Skeletal muscle satellite cell (primary cell): Measurements from ENCODE around the gene ITFG2.

Experiments used
- H3K27me3 ChIP-seq: 2 replicates; pipeline ENCODE4 v1.7.0; 2013; ENCODE audit warnings: low read length; ENCODE audit not compliant: control insufficient read depth, insufficient read depth
- H3K36me3 ChIP-seq: 2 replicates; pipeline ENCODE4 v1.7.0; 2013; ENCODE audit warnings: mild to moderate bottlenecking, control low read depth, low read length; ENCODE audit not compliant: insufficient read depth
- H3K4me1 ChIP-seq: 2 replicates; pipeline ENCODE4 v1.7.0; 2013; ENCODE audit warnings: low read length; ENCODE audit not compliant: control insufficient read depth, insufficient read depth
- H3K4me2 ChIP-seq: 2 replicates; pipeline ENCODE4 v1.7.0; 2013; ENCODE audit warnings: mild to moderate bottlenecking, low read length
- H3K4me3 ChIP-seq: 2 replicates; pipeline ENCODE4 v1.7.0; 2013; ENCODE audit warnings: low read length
- H3K9ac ChIP-seq: 2 replicates; pipeline ENCODE4 v1.7.0; 2013; ENCODE audit warnings: mild to moderate bottlenecking, low read depth, low read length, moderate library complexity
- H3K9me3 ChIP-seq: replicated peaks from 2 replicates; pipeline ENCODE4 v1.7.0; 2013; ENCODE audit warnings: mild to moderate bottlenecking, control low read depth, low read length

ITFG2 gene

DNA sequence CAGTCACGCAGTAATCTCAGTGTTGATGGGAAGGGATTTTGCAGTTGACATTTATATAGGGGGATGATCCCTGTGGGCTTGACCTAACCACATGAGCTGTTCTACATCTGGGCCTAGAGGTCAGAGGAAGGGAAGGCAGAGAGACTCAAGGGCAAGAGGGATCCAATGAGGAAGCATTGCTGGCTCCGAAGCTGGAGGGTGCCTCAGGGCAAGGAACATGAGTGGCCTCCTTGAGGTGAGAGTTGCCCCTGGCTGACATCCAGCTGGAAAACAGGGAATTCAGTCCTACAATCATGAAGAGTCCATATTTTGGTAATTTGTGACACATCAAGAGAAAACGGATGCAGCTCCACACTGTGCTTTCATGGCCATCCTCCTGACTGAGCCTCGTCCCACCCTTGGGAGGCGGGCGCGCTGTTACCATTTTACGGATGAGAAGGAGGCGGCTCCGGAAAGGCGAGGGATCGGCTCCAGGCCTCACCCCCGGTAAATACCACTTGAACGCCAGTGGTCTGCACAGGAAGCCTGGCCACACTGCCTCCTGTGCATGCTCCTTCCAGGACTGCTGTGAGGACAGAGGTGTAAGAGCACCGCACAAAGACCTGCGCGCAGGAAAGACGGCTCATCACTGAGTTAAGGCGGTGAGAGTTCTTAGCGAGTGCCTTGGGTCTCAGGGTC lies 36.2 kb upstream of the ITFG2 start:
- H3K9ac ChIP-seq: no peak overlapping the region
- no peaks in the 10 kb centered on the region for H3K9me3 ChIP-seq
- no peak overlapping the region for H3K4me3 ChIP-seq
- no peaks in the 10 kb centered on the region for H3K36me3 ChIP-seq
- no peak overlapping the region for H3K4me2 ChIP-seq
- H3K27me3 ChIP-seq: peaks cover 58% of the 10 kb centered on the region
- H3K4me1 ChIP-seq: no peaks in the 10 kb centered on the region

DNA sequence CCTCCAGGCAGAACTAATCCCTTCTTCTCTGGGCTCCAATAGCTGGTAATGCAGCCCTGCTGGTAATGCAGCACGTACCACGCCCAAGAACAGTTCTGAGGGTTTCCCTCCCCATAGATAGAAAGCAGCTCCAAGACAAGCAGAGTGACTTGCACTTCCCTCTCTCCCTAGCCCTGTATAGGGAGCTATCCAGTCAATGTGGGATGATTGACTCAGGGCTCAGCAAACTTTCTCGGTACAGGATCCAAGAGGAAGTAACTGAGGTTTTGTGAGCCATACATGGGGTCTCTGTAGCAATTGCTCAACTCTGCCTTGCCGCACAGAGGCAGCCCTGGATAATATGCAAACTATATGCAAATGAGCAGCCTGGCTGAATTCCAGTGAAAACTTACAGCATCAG lies 33.2 kb upstream of the ITFG2 start:
- Histone ChIP-seq H3K27me3 (peaks cover 61% of the 10 kb centered on the region), H3K9ac (no peak overlapping the region)

DNA sequence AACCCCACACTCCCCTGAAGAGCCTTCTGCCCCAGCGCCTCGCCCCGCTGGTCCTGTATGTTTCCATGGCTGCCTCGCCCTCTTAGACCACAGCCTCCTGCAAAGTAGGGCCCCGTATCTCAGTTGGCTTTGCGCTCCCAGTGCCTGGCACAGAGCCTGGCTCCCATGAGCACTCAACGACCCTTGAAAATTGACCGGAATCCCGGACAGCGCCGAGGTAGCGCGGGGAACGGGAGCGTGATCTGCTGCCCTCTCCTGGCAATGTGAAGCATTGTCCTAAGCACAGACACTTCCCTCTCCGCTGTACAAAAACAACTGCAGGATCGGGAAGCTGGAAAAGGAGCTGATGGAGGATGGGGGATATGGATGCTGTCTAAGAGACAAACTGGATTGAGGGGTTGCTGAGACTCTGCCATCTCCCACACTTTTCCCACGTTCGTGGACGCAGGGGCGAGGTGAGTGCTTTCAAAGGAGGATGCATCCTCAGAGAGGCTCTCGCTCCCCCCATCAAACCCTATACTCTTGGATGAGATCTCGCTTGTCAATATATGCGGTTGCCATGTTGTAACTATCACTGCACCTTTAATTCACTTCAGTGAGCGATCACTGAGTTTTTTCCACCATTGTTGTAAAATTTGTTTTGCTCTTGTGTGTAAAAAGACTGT lies 28.4 kb upstream of the ITFG2 start:
- H3K4me3 ChIP-seq: peak overlapping the region; percentile 53

More for the DNA sequence above, 33.2 kb upstream of the ITFG2 start:
- Histone ChIP-seq H3K4me3 (no peak overlapping the region), H3K9me3 (no peaks in the 10 kb centered on the region), H3K36me3 (no peaks in the 10 kb centered on the region), H3K4me1 (peaks cover 5% of the 10 kb centered on the region), H3K4me2 (no peak overlapping the region)

DNA sequence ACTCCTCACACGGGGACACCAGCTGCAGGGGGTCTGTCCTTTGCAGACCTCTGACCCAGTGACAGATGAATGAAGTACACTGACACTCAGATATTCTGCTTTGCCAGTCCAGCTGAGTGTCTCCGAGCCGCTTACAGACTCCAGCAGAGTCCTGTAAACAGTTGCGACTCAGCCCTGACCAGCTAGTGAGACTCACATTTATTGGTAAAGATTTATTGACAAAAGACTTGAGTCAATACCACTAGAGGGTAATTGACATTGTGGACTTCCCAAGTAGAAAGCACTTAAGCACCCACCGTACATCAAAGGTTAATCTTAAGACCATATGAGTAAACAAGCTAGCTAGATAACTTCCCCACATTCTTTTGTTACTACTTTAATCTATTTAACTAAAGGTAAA lies 27.5 kb upstream of the ITFG2 start:
- Histone ChIP-seq H3K36me3 (no peaks in the 10 kb centered on the region), H3K9me3 (no peaks in the 10 kb centered on the region), H3K4me2 (no peak overlapping the region), H3K4me1 (peaks cover 5% of the 10 kb centered on the region), H3K9ac (no peak overlapping the region), H3K27me3 (peaks cover 38% of the 10 kb centered on the region), H3K4me3 (no peak overlapping the region)

More for the DNA sequence above, 28.4 kb upstream of the ITFG2 start:
- Histone ChIP-seq H3K27me3 (peaks cover 43% of the 10 kb centered on the region), H3K9me3 (no peaks in the 10 kb centered on the region), H3K4me2 (peak overlapping the region; percentile 84), H3K36me3 (no peaks in the 10 kb centered on the region), H3K9ac (no peak overlapping the region), H3K4me1 (peaks cover 5% of the 10 kb centered on the region)

DNA sequence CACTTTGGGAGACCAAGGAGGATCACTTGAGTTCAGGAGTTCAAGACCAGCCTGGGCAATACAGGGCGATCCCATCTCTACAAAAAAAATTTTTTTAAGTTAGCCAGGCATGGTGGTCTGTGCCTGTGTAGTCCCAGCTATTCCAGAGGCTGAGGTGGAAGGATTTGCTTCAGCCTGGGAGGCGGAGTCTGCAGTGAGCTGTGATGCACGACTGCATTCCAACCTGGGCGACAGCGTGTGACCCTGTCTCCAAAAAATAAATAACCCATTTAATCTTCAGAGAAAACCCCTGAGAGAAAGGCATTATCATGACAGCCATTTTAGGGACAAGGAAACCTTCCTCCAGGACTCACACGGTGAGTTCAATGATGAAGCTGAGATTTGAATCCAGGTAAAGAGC lies 21.4 kb upstream of the ITFG2 start:
- Histone ChIP-seq H3K9ac (no peak overlapping the region), H3K27me3 (peaks cover 13% of the 10 kb centered on the region), H3K4me3 (no peak overlapping the region), H3K9me3 (no peaks in the 10 kb centered on the region), H3K4me1 (peaks cover 5% of the 10 kb centered on the region), H3K4me2 (no peak overlapping the region), H3K36me3 (no peaks in the 10 kb centered on the region)

DNA sequence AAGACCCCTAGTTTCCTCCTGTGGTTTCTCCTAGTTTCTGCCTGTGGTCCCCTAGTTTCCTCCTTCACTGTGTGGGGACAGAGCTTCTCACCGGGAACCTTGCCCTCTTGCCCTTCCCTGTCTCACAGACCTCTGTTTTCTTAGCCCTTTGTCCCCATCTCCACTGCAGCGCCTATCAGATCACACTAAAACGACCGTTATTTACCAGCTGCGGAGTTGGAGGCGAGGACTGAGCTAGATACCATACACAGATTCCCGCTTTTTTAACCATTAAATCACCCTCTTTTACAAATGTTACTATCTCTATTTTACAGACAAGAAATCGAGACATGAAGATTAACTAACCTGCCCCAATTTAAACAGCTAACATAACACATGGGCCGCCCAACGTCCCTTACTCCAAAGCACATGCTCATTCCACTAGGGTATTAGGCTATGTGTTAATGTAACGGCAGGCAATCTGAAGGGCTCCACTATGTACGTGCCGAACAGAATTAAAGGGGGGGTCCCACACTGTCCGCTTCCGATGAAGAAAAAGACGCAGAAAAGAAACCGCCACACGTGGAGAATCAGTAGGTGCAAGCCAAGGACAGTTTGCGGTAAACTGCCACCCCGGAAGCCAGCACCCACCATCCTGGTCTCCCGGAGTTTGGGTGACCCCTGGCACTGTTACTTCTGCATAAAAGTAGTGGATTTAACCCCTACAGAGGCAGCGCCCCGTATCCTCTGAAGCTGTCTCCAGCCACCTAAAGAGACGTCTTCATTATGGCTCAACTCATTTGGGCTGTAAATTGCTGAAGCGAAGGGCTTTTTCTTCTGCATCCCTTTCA lies 19.6 kb upstream of the ITFG2 start:
- Histone ChIP-seq H3K36me3 (peaks cover 11% of the 10 kb centered on the region), H3K4me2 (no peak overlapping the region), H3K4me3 (no peak overlapping the region), H3K9me3 (no peaks in the 10 kb centered on the region), H3K9ac (no peak overlapping the region), H3K27me3 (peaks cover 13% of the 10 kb centered on the region), H3K4me1 (peaks cover 13% of the 10 kb centered on the region)

DNA sequence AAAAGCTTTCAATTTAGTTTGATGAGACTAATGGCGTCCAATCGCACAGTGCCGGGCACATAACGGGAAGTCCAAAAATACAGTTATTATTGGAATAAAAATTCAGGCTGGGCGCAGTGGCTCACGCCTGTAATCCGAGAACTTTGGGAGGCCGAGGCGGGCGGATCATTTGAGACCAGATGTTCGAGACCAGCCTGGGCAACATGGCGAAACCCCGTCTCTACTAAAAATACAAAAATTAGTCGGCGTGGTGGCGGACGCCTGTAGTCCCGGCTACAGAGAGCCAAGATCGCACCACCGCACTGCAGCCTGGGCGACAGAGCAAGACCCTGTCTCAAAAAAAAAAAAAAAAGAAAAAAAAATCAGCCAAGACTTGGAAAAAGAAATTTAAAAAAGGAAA lies 18.9 kb upstream of the ITFG2 start:
- no peak overlapping the region for H3K9ac ChIP-seq
- peaks cover 18% of the 10 kb centered on the region for H3K36me3 ChIP-seq
- H3K4me2 ChIP-seq: no peak overlapping the region
- peaks cover 13% of the 10 kb centered on the region for H3K4me1 ChIP-seq
- peaks cover 8% of the 10 kb centered on the region for H3K27me3 ChIP-seq
- no peak overlapping the region for H3K4me3 ChIP-seq
- H3K9me3 ChIP-seq: no peaks in the 10 kb centered on the region

DNA sequence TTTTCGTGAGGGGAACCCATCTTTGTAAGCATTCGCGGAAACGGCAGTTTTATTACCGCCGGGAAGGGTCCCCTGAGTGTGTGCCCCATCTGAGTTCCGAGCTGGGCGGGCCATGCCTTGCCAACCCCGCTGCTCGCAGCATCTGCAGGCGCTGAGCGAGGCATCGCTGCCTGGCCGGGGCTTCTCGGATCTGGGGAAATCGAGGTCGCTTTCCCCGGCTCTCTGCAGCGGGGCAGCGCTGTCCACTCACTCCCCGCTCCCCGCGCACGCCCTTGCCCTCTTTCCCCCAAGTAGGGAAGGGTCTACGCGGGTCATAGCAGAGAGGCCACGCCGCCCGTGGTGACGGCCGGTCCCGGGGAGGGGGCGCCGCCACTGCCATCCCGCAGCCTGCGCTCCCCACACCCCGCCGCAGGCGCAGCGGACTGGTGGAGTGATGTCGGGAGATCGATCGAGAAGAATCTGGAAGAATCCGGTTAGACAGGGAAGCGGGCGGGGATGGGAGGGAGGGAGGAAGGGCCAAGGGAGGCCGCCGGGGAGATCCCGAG lies 18.2 kb upstream of the ITFG2 start:
- peaks cover 25% of the 10 kb centered on the region for H3K36me3 ChIP-seq
- H3K4me2 ChIP-seq: peak overlapping the region; percentile 97
- peak overlapping the region; percentile 78 for H3K9ac ChIP-seq
- H3K9me3 ChIP-seq: no peaks in the 10 kb centered on the region
- H3K27me3 ChIP-seq: peaks cover 4% of the 10 kb centered on the region
- H3K4me3 ChIP-seq: peak overlapping the region; percentile 89
- H3K4me1 ChIP-seq: peaks cover 13% of the 10 kb centered on the region

DNA sequence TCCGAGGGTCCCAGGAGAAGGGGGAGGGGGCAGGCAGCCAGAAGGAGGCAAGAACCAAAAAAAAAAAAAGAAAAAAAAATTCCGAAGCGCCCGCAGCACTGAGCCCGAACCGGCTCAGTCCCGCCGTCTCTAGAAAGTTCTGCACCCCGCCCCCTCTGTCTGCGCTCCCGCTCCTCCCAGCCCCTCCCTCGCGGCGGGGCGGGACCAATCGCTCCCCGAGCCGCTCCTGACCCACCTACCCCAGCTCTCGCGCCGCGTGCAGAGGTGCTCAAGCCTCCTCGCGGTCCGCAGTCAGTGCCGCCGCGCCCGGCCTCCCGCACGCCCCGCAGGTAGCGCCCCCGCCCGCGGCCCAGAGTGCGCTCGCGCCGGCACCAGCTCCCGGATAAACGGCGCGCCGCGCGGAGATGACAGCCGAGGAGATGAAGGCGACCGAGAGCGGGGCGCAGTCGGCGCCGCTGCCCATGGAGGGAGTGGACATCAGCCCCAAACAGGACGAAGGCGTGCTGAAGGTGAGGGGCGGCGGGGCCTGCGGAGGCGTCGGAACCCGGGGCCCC lies 17.7 kb upstream of the ITFG2 start, which contains the start of gene FKBP4:
FKBP4 (plus strand) TSS at position 235 of the 554 bp plus-strand sequence; CDS start at position 405, 170 bp downstream.
- Histone ChIP-seq H3K36me3 (peaks cover 31% of the 10 kb centered on the region), H3K9ac (peak within 1 kb of the TSS; percentile 78), H3K4me2 (peak within 1 kb of the TSS; percentile 97), H3K9me3 (no peaks in the 10 kb centered on the region), H3K4me3 (peak within 1 kb of the TSS; percentile 89), H3K27me3 (peaks cover 4% of the 10 kb centered on the region), H3K4me1 (peaks cover 13% of the 10 kb centered on the region)

DNA sequence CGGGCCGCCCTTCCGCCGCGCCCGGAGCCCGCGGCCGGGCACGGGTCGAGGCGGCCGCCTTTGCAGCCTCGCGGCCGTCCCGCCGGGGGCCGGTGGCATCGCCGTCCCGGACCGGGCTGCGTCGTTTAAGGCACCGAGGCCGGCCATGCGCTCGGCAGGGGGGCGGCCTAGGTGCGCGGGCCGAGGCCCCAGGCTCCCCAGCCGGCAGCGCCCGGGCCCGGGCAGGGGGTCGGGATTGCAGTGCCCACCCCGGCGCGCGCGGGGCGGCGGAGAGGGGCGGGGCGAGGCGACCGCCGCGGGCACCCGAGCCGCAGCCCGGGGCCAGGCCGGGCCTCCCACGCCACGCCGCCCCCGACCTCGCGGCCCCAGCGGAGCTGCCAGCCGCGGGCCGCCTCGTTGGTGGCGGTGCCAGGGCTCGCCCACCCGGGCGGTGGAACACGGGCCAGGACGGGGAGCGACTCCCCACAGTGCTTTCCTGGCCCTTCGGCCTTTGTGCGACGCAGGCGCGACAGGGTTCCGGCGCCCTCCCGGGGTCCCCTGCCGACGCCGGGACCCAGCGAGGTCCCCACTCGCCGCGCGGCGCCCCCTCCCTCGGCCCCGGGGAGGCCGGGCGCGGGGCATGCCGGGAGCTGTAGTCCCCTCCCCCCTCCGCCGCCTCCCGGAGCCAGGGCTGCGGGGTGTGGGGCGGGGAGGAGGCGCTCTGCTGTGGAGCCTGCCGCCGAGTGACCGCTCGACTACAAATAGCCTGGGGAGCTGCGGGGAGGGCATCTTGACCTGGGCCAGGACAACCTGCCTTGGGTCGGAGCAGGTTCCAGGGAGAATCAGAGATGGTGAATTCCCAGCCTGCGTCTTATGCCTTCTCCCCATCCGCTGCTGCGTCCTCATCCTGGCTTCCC lies 16.9 kb upstream of the ITFG2 start:
- H3K4me1 ChIP-seq: peaks cover 13% of the 10 kb centered on the region
- peaks cover 4% of the 10 kb centered on the region for H3K27me3 ChIP-seq
- peak overlapping the region; percentile 78 for H3K9ac ChIP-seq
- H3K4me3 ChIP-seq: peak overlapping the region; percentile 89
- H3K36me3 ChIP-seq: peaks cover 38% of the 10 kb centered on the region
- peak overlapping the region; percentile 97 for H3K4me2 ChIP-seq
- no peaks in the 10 kb centered on the region for H3K9me3 ChIP-seq
